DOHH2 (cell line): Measurements from ENCODE around the gene GPC6.

Experiments
- CTCF ChIP-seq: fragments of 200-600 bp; sonication (generic); IDR thresholded peaks from one replicate; pipeline ENCODE4 v1.5.1; 2014; ENCODE audit warnings: antibody characterized with exemption, mild to moderate bottlenecking, low read depth, low read length; ENCODE audit not compliant: poor library complexity, severe bottlenecking
- EZH2phosphoT487 ChIP-seq: fragments of 200-600 bp; sonication (generic); IDR thresholded peaks from 2 replicates; pipeline ENCODE4 v1.6.1; 2017; ENCODE audit warnings: borderline replicate concordance, mild to moderate bottlenecking, antibody characterized with exemption, low read length, moderate library complexity, mixed read lengths

GRCh38 chr13:93672996-93673395, 446.4 kb downstream of the GPC6 start:
- TF ChIP-seq CTCF (no peak), EZH2phosphoT487 (no peak)
